HG03378 (cell line): ENCODE data around the gene ANKRD34A.

Source experiments
- ATAC-seq: cut with Tn5 transposase; IDR thresholded peaks from one replicate; pipeline ENCODE4 v1.9.1; 2021; ENCODE audit warnings: mild to moderate bottlenecking, moderate library complexity; ENCODE audit not compliant: unreplicated experiment

The ANKRD34A gene

GRCh38 chr1:145964328-145965118 is at the start of gene ANKRD34A, which contains the start of gene POLR3GL:
ANKRD34A (minus strand) TSS chr1:145964575; CDS start chr1:145961759, 2,816 bp downstream.
POLR3GL (plus strand) TSS chr1:145964690; CDS start chr1:145974866, 10,176 bp downstream.
- ATAC-seq = peak; percentile 80

- ATAC-seq = no peak
Observed at GRCh38 chr1:146013559-146013922, 49.2 kb upstream of the ANKRD34A start.

DNA sequence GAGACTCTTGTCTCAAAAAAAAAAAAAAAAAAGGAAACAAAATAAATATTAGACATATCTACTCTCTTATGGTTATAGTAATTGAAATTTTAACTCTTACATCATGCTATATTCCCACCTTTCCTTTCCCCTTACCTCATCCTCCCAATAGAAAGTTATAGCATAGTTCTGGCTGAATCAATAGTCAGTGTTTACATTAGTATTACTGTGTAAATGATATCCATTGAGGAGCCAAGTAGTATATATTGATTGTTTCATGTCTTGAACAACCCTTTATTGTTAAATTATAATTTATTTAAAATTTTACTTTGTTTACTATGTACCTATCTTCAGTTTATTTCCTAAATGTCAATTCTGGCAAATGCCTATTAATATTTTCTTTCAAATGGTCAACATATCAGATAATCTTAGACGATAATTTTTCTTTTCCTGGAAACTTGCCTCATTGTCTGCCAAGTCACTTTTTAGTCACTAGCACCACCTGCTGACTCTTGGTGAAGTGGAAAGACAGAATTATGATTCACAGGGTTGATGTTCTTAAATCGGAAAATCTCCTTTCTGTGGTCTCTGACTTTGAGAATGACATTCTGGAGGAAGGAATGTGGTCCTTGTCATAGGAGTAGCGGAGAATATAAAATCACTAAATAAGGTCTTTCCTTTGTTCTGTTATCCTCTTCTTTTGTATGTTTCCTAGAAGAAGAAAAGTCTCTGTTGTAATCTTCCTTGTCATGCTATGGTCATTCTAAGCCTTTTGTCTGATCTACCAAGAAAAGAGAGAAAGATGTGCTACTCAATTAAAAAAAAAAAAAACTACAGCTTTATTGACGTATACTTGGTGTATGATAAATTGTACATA is 48.6 kb upstream of the ANKRD34A start:
- no peak for ATAC-seq

GRCh38 chr1:146010126-146010738 is 45.9 kb upstream of the ANKRD34A start:
- no peak for ATAC-seq

DNA sequence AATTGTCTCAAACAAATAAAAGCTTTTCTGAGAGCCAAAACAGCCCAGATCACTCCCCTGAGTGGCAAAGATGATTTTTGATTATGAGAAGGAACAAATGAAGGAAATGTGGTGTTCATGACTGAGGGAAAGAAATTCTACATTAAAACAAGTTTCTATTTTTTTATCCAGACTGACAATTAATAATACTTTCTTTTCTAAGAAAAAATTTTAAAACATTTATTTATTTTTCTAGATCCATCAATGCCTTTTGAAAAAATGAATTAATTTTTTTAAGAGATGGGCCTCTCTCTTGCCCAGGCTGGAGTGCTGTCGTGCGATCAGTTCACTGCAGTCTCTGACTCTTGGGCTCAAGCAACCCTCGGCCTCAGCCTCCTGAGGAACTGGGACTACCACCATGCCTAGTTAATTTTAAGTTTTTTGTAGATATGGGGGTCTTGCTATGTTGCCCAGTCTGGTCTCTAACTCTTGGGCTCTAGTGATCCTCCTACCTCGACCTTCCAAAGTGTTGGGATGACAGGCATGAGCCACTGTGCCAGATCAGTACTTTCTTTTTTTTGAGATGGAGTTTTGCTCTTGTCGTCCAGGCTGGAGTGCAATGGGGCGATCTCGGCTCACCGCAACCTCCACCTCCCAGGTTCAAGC is 43.2 kb upstream of the ANKRD34A start:
- ATAC-seq = no peak

GRCh38 chr1:146001709-146002108 is 37.3 kb upstream of the ANKRD34A start:
- ATAC-seq = no peak

- no peak for ATAC-seq
Observed at GRCh38 chr1:145999321-146000024, 35.1 kb upstream of the ANKRD34A start.

GRCh38 chr1:145997718-145998023 is 33.3 kb upstream of the ANKRD34A start:
- ATAC-seq = no peak

- no peak for ATAC-seq
Observed at GRCh38 chr1:145997016-145997717, 32.8 kb upstream of the ANKRD34A start.

DNA sequence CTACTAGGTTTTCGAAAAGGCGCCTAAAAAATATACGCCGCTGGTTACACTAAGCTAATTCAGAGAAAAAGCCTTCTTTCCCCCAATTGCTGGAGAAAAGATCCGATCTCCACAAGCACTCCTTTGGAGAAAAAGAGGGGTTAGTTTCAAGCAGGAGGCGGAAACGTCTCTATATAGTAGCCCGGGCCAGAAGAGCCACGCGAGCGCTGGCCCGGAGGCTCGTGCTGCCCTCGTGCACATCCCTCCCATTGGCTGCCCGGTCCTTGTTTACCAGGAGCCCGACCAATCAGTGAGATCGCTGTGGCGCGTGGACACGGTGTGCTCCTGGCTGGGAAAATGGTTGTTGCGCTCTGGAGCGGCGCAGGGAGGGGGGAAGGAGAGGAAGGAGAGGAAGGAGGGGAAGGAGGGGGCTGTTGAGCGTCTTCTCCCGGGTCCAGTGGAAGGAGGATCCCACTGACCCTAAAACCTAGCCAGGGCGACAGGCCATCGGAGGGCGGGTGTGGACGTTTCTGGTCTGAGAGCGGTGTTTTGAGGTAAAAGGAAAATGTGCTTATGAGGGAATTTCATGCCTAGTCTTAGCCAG is 32.1 kb upstream of the ANKRD34A start, which contains the start of gene TXNIP:
Gene TXNIP (minus strand): TSS at position 147 of the 583 bp plus-strand sequence. CDS start 313 bp downstream, outside the sequence.
- peak; percentile 79 for ATAC-seq

- ATAC-seq = no peak
Observed at GRCh38 chr1:145995964-145996432, 31.6 kb upstream of the ANKRD34A start.

- no peak for ATAC-seq
Observed at GRCh38 chr1:145995148-145995881, 30.9 kb upstream of the ANKRD34A start.

DNA sequence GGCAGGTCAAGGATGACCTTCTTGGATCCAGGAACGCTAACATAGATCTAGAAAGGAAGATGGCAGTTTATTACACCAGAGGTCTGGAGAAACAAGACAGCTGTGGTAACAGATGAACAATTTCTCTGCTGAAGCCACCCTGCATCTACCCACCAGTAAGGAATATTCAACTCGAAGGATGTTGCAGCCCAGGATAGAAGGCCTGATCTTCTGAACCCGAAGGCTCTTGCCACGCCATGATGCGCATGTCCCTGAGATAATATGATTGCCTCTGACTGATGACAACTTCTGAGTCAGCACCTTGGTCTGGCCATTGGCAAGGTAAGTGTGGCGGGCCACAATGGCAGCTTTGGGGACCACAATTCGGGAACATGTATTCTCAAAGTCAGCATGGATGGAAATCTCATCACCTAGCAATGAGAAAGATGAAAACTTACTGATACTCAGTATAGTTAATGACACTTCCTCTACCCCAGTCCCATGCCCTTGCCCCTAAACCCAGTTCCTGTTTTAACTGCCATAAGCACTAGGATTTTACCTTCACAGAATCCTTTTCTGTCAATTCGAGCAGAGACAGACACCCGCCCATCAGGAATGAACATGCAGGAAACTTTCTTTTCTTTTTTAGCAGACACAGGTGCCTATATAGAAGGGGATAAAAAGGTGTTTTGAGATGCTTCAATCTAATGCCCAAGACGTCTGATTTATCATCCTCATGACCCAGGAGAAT is 30.2 kb upstream of the ANKRD34A start:
- no peak for ATAC-seq

GRCh38 chr1:145993618-145994390 is 29.4 kb upstream of the ANKRD34A start:
- ATAC-seq = no peak

- no peak for ATAC-seq
Observed at GRCh38 chr1:145992958-145993617, 28.7 kb upstream of the ANKRD34A start.

DNA sequence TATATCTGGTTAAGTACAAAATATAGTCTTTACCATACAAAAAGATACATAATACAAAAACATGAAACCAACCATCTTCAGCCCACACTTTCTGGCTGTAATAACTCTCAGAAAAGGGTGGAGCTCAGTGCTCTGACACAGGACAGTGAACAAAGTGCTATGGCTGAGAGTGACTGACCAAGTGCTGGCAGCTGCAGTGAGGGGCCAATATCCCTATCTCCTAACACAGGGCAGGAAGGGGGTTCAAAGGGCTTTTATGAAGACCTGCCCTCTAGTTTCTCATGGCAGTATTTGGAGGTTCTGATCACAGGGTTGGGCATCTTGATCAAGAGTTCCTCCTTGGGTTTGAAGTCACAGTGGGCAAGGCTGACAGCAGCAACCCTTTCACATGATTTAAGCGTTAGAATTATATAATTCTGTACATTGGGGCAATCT is 28.1 kb upstream of the ANKRD34A start:
- ATAC-seq = no peak
